ENCODE results near the gene TRAM2.

TRAM2 gene

GRCh38 chr6:52553719-52554118, 23.1 kb downstream of the TRAM2 start:
- Histone ChIP-seq H3K27me3 (ENCODE audit: low read length) (no peaks in the 10 kb centered on the region), H2AFZ (ENCODE audit: low read depth, low read length, severe bottlenecking) (no peak overlapping the region), H3K9ac (ENCODE audit: low read length) (no peak overlapping the region), H3K4me3 (ENCODE audit: insufficient read depth, low read length, poor library complexity, severe bottlenecking) (no peak overlapping the region), H3K27ac (ENCODE audit: low read depth, low read length) (no peak overlapping the region), H3K9me3 (ENCODE audit: insufficient read depth, low read length) (no peaks in the 10 kb centered on the region), H4K20me1 (ENCODE audit: low read depth, low read length) (no peaks in the 10 kb centered on the region), H3K4me2 (ENCODE audit: low read depth, low read length, poor library complexity, severe bottlenecking) (no peak overlapping the region), H3F3A (ENCODE audit: insufficient read depth) (no peaks in the 10 kb centered on the region), H3K79me2 (ENCODE audit: insufficient read depth, low read length) (no peaks in the 10 kb centered on the region), H3K36me3 (ENCODE audit: low read length) (no peaks in the 10 kb centered on the region), H3K9me2 (replicated peaks; ENCODE audit: insufficient read depth, low read length) (no peaks in the 10 kb centered on the region)
- TF ChIP-seq, protein P1, sequence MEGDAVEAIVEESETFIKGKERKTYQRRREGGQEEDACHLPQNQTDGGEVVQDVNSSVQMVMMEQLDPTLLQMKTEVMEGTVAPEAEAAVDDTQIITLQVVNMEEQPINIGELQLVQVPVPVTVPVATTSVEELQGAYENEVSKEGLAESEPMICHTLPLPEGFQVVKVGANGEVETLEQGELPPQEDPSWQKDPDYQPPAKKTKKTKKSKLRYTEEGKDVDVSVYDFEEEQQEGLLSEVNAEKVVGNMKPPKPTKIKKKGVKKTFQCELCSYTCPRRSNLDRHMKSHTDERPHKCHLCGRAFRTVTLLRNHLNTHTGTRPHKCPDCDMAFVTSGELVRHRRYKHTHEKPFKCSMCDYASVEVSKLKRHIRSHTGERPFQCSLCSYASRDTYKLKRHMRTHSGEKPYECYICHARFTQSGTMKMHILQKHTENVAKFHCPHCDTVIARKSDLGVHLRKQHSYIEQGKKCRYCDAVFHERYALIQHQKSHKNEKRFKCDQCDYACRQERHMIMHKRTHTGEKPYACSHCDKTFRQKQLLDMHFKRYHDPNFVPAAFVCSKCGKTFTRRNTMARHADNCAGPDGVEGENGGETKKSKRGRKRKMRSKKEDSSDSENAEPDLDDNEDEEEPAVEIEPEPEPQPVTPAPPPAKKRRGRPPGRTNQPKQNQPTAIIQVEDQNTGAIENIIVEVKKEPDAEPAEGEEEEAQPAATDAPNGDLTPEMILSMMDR (IDR thresholded peaks at IDR 0.05; ENCODE audit: insufficient read depth, low read length, poor library complexity, severe bottlenecking), result no peak
- no peak for TF ChIP-seq EZH2phosphoT487 (conservative IDR thresholded peaks at IDR 0.05; ENCODE audit: low read length)

- no peak overlapping the region for H3K4me2 ChIP-seq (ENCODE audit: low read depth, low read length, poor library complexity, severe bottlenecking)
- no peaks in the 10 kb centered on the region for H3F3A ChIP-seq (ENCODE audit: insufficient read depth)
- no peak overlapping the region for H2AFZ ChIP-seq (ENCODE audit: low read depth, low read length, severe bottlenecking)
- H3K4me3 ChIP-seq (ENCODE audit: insufficient read depth, low read length, poor library complexity, severe bottlenecking), result no peak overlapping the region
- TF ChIP-seq, protein P1 (IDR thresholded peaks at IDR 0.05; ENCODE audit: insufficient read depth, low read length, poor library complexity, severe bottlenecking), result no peak
- TF ChIP-seq EZH2phosphoT487 (conservative IDR thresholded peaks at IDR 0.05; ENCODE audit: low read length), result no peak
- H3K27ac ChIP-seq (ENCODE audit: low read depth, low read length), result no peak overlapping the region
- H3K79me2 ChIP-seq (ENCODE audit: insufficient read depth, low read length), result no peaks in the 10 kb centered on the region
- H3K9me2 ChIP-seq (replicated peaks; ENCODE audit: insufficient read depth, low read length), result no peaks in the 10 kb centered on the region
- H3K36me3 ChIP-seq (ENCODE audit: low read length), result no peaks in the 10 kb centered on the region
- H3K27me3 ChIP-seq (ENCODE audit: low read length), result no peaks in the 10 kb centered on the region
- H3K9ac ChIP-seq (ENCODE audit: low read length), result no peak overlapping the region
- no peaks in the 10 kb centered on the region for H3K9me3 ChIP-seq (ENCODE audit: insufficient read depth, low read length)
- H4K20me1 ChIP-seq (ENCODE audit: low read depth, low read length), result no peaks in the 10 kb centered on the region
Measured at GRCh38 chr6:52553158-52553557, 23.7 kb downstream of the TRAM2 start.

- H3K27me3 ChIP-seq (ENCODE audit: low read length), result no peaks in the 10 kb centered on the region
- no peak overlapping the region for H3K27ac ChIP-seq (ENCODE audit: low read depth, low read length)
- TF ChIP-seq EZH2phosphoT487 (conservative IDR thresholded peaks at IDR 0.05; ENCODE audit: low read length), result no peak
- TF ChIP-seq, protein P1 (IDR thresholded peaks at IDR 0.05; ENCODE audit: insufficient read depth, low read length, poor library complexity, severe bottlenecking), result no peak
- no peak overlapping the region for H3K9ac ChIP-seq (ENCODE audit: low read length)
- no peaks in the 10 kb centered on the region for H3K36me3 ChIP-seq (ENCODE audit: low read length)
- no peaks in the 10 kb centered on the region for H4K20me1 ChIP-seq (ENCODE audit: low read depth, low read length)
- no peaks in the 10 kb centered on the region for H3K9me2 ChIP-seq (replicated peaks; ENCODE audit: insufficient read depth, low read length)
- no peaks in the 10 kb centered on the region for H3F3A ChIP-seq (ENCODE audit: insufficient read depth)
- no peak overlapping the region for H3K4me2 ChIP-seq (ENCODE audit: low read depth, low read length, poor library complexity, severe bottlenecking)
- no peak overlapping the region for H3K4me3 ChIP-seq (ENCODE audit: insufficient read depth, low read length, poor library complexity, severe bottlenecking)
- no peak overlapping the region for H2AFZ ChIP-seq (ENCODE audit: low read depth, low read length, severe bottlenecking)
- no peaks in the 10 kb centered on the region for H3K9me3 ChIP-seq (ENCODE audit: insufficient read depth, low read length)
- no peaks in the 10 kb centered on the region for H3K79me2 ChIP-seq (ENCODE audit: insufficient read depth, low read length)
Measured at GRCh38 chr6:52552278-52552643, 24.6 kb downstream of the TRAM2 start.
